ENCODE results near the gene SHQ1. TPM values are rescaled to one million over a fixed set of nuclear protein-coding genes. Genes with fewer than 3 reads are reported as not detected.
A peak's percentile ranks its signal among the peaks of the same experiment; 100 is the strongest.
"Not testable (repeated sequence)": the region's sequence is repeated elsewhere in the genome, so short reads cannot be mapped to it uniquely, and the experiment has no call there.

Gene SHQ1
- total RNA-seq, 1 donor = 16.4 TPM

- Histone ChIP-seq H3K27me3 (ENCODE audit: insufficient read depth, low read length) (peaks cover 4% of the 10 kb centered on the region), H3K4me3 (ENCODE audit: low read length) (no peak overlapping the region), H3K4me1 (ENCODE audit: insufficient read depth, low read length) (peaks cover 19% of the 10 kb centered on the region), H3K9me3 (ENCODE audit: low read depth, low read length) (no peaks in the 10 kb centered on the region)
Measured at GRCh38 chr3:72760225-72760624, 88.0 kb downstream of the SHQ1 start.

GRCh38 chr3:72756900-72757299, 91.3 kb downstream of the SHQ1 start:
- Histone ChIP-seq H3K4me3 (ENCODE audit: low read length) (no peak overlapping the region), H3K27me3 (ENCODE audit: insufficient read depth, low read length) (peaks cover 9% of the 10 kb centered on the region), H3K4me1 (ENCODE audit: insufficient read depth, low read length) (peaks cover 19% of the 10 kb centered on the region), H3K9me3 (ENCODE audit: low read depth, low read length) (no peaks in the 10 kb centered on the region)

GRCh38 chr3:72754582-72754981, 93.7 kb downstream of the SHQ1 start:
- peaks cover 5% of the 10 kb centered on the region for H3K27me3 ChIP-seq (ENCODE audit: insufficient read depth, low read length)
- H3K4me3 ChIP-seq (ENCODE audit: low read length) = no peak overlapping the region
- no peaks in the 10 kb centered on the region for H3K9me3 ChIP-seq (ENCODE audit: low read depth, low read length)
- H3K4me1 ChIP-seq (ENCODE audit: insufficient read depth, low read length) = peaks cover 22% of the 10 kb centered on the region

GRCh38 chr3:72753495-72753894, 94.8 kb downstream of the SHQ1 start:
- peaks cover 27% of the 10 kb centered on the region for H3K4me1 ChIP-seq (ENCODE audit: insufficient read depth, low read length)
- no peak overlapping the region for H3K4me3 ChIP-seq (ENCODE audit: low read length)
- peaks cover 5% of the 10 kb centered on the region for H3K27me3 ChIP-seq (ENCODE audit: insufficient read depth, low read length)
- H3K9me3 ChIP-seq (ENCODE audit: low read depth, low read length) = no peaks in the 10 kb centered on the region

- Histone ChIP-seq H3K27me3 (ENCODE audit: insufficient read depth, low read length) (peaks cover 5% of the 10 kb centered on the region), H3K4me3 (ENCODE audit: low read length) (no peak overlapping the region), H3K4me1 (ENCODE audit: insufficient read depth, low read length) (peaks cover 15% of the 10 kb centered on the region), H3K9me3 (ENCODE audit: low read depth, low read length) (no peaks in the 10 kb centered on the region)
Measured at GRCh38 chr3:72750405-72750965, 97.8 kb downstream of the SHQ1 start.

- Histone ChIP-seq H3K9me3 (ENCODE audit: low read depth, low read length) (no peaks in the 10 kb centered on the region), H3K4me1 (ENCODE audit: insufficient read depth, low read length) (peaks cover 15% of the 10 kb centered on the region), H3K27me3 (ENCODE audit: insufficient read depth, low read length) (peaks cover 7% of the 10 kb centered on the region), H3K4me3 (ENCODE audit: low read length) (no peak overlapping the region)
Measured at GRCh38 chr3:72748659-72749058, 99.6 kb downstream of the SHQ1 start.

GRCh38 chr3:72746430-72747411, 101.5 kb downstream of the SHQ1 start:
- no peak overlapping the region for H3K4me3 ChIP-seq (ENCODE audit: low read length)
- H3K4me1 ChIP-seq (ENCODE audit: insufficient read depth, low read length) = peaks cover 15% of the 10 kb centered on the region
- peaks cover 7% of the 10 kb centered on the region for H3K27me3 ChIP-seq (ENCODE audit: insufficient read depth, low read length)
- no peaks in the 10 kb centered on the region for H3K9me3 ChIP-seq (ENCODE audit: low read depth, low read length)

- H3K4me3 ChIP-seq (ENCODE audit: low read length) = no peak overlapping the region
Measured at GRCh38 chr3:72745146-72745999, 102.9 kb downstream of the SHQ1 start.

GRCh38 chr3:72744330-72744729, 103.9 kb downstream of the SHQ1 start:
- Histone ChIP-seq H3K27me3 (ENCODE audit: insufficient read depth, low read length) (peaks cover 9% of the 10 kb centered on the region), H3K9me3 (ENCODE audit: low read depth, low read length) (no peaks in the 10 kb centered on the region), H3K4me3 (ENCODE audit: low read length) (no peak overlapping the region), H3K4me1 (ENCODE audit: insufficient read depth, low read length) (peaks cover 16% of the 10 kb centered on the region)

More at GRCh38 chr3:72745146-72745999, 102.9 kb downstream of the SHQ1 start:
- H3K27me3 ChIP-seq (ENCODE audit: insufficient read depth, low read length) = peaks cover 7% of the 10 kb centered on the region
- H3K4me1 ChIP-seq (ENCODE audit: insufficient read depth, low read length) = peaks cover 15% of the 10 kb centered on the region
- H3K9me3 ChIP-seq (ENCODE audit: low read depth, low read length) = no peaks in the 10 kb centered on the region

GRCh38 chr3:72739531-72740466, 108.4 kb downstream of the SHQ1 start:
- H3K4me3 ChIP-seq (ENCODE audit: low read length) = peak overlapping the region; percentile 44
- peaks cover 17% of the 10 kb centered on the region for H3K4me1 ChIP-seq (ENCODE audit: insufficient read depth, low read length)
- no peaks in the 10 kb centered on the region for H3K9me3 ChIP-seq (ENCODE audit: low read depth, low read length)
- peaks cover 25% of the 10 kb centered on the region for H3K27me3 ChIP-seq (ENCODE audit: insufficient read depth, low read length)

- Histone ChIP-seq H3K27me3 (ENCODE audit: insufficient read depth, low read length) (peaks cover 20% of the 10 kb centered on the region), H3K4me3 (ENCODE audit: low read length) (peak overlapping the region; percentile 44), H3K4me1 (ENCODE audit: insufficient read depth, low read length) (peaks cover 17% of the 10 kb centered on the region), H3K9me3 (ENCODE audit: low read depth, low read length) (no peaks in the 10 kb centered on the region)
Measured at GRCh38 chr3:72738752-72739530, 109.3 kb downstream of the SHQ1 start.

GRCh38 chr3:72735072-72735471, 113.2 kb downstream of the SHQ1 start:
- peaks cover 17% of the 10 kb centered on the region for H3K4me1 ChIP-seq (ENCODE audit: insufficient read depth, low read length)
- not testable (repeated sequence) for H3K9me3 ChIP-seq (ENCODE audit: low read depth, low read length); H3K4me3 ChIP-seq (ENCODE audit: low read length)
- H3K27me3 ChIP-seq (ENCODE audit: insufficient read depth, low read length) = peaks cover 19% of the 10 kb centered on the region

GRCh38 chr3:72733676-72734075, 114.6 kb downstream of the SHQ1 start:
- Histone ChIP-seq H3K4me3 (ENCODE audit: low read length) (no peak overlapping the region), H3K4me1 (ENCODE audit: insufficient read depth, low read length) (peaks cover 8% of the 10 kb centered on the region), H3K27me3 (ENCODE audit: insufficient read depth, low read length) (peaks cover 13% of the 10 kb centered on the region)

More at GRCh38 chr3:72733676-72734075, 114.6 kb downstream of the SHQ1 start:
- H3K9me3 ChIP-seq (ENCODE audit: low read depth, low read length) = no peaks in the 10 kb centered on the region

Data from mononuclear cell (primary cell).